Endothelial cell of umbilical vein (primary cell): ENCODE measurements around the gene OLA1. TPM values are rescaled to one million over a fixed set of nuclear protein-coding genes. Genes with fewer than 3 reads are reported as not detected.

Source experiments
- BruUV-seq: library from RNA; stranded (reverse); fragments of 400-500 nt; replicated peaks from 2 replicates; lab custom pipeline; 2021; lab: Mats Ljungman, UMichigan
- CTCF ChIA-PET: fragments of 300-600, 350-600 bp; sonication (Branson Sonifier 250); formaldehyde crosslinking; loops from one replicate; lab custom pipeline; 2021; ENCODE audit warnings: antibody characterized with exemption, inconsistent platforms; lab: Charles Lee
- POLR2A ChIA-PET: fragments of 300-600, 350-600 bp; sonication (Branson Sonifier 250); formaldehyde crosslinking; loops from one replicate; lab custom pipeline; 2021; ENCODE audit warnings: antibody characterized with exemption, inconsistent platforms; lab: Charles Lee
- DNase-seq: peaks from one replicate; pipeline ENCODE4 v3.0.0-alpha.2; 2011; ENCODE audit warnings: low read depth, low spot score
- FAIRE-seq: peaks from 2 replicates; lab custom pipeline; 2011; peaks lifted over from hg19 to GRCh38; lab: Jason Lieb, UNC
- H2AFZ ChIP-seq: 2 replicates; pipeline ENCODE4 v1.6.0; 2012; ENCODE audit warnings: low read depth, low read length, control low read depth, inconsistent platforms
- H3K27ac ChIP-seq: 2 replicates; pipeline ENCODE4 v1.5.1; 2011; ENCODE audit warnings: low read depth, mild to moderate bottlenecking, control low read depth, low read length, moderate library complexity; ENCODE audit not compliant: insufficient read depth
- H3K27me3 ChIP-seq, 2 experiments: 2 replicates each; pipeline versions ENCODE4 v1.6.0 to v1.6.1; 2011; ENCODE audit warnings: low read length in 2 of 2, mixed read lengths in 1 of 2; ENCODE audit not compliant: control insufficient read depth in 2 of 2, insufficient read depth in 2 of 2
- H3K36me3 ChIP-seq, 2 experiments: 2 replicates in 1 of 2; 3 replicates in 1 of 2; pipeline ENCODE4 v1.5.1; 2011; ENCODE audit warnings: low read length in 2 of 2, mild to moderate bottlenecking in 1 of 2, moderate library complexity in 1 of 2; ENCODE audit not compliant: control insufficient read depth in 2 of 2, insufficient read depth in 2 of 2; ENCODE audit errors: extremely low read depth in 1 of 2
- H3K4me1 ChIP-seq: 3 replicates; pipeline ENCODE4 v1.5.1; 2011; ENCODE audit warnings: mild to moderate bottlenecking, low read length; ENCODE audit not compliant: control insufficient read depth, insufficient read depth; ENCODE audit errors: extremely low read depth
- H3K4me2 ChIP-seq: 2 replicates; pipeline ENCODE4 v1.6.1; 2011; ENCODE audit warnings: low read length, control low read depth, mixed read lengths; ENCODE audit not compliant: insufficient read depth
- H3K4me3 ChIP-seq, 3 experiments: fragments of 200-600 bp in 1 of 3; sonication (generic), shearing (Covaris generic) in 1 of 3; replicated peaks in 1 of 3; 2 replicates each; pipeline ENCODE4 v1.5.1; 2011 to 2016; ENCODE audit warnings: control low read depth in 3 of 3, low read length in 3 of 3, mild to moderate bottlenecking in 2 of 3, inconsistent platforms in 1 of 3, low read depth in 1 of 3, moderate library complexity in 1 of 3; ENCODE audit not compliant: insufficient read depth in 1 of 3
- H3K79me2 ChIP-seq: 2 replicates; pipeline ENCODE4 v1.6.0; 2012; ENCODE audit warnings: low read length, inconsistent platforms; ENCODE audit not compliant: control insufficient read depth, insufficient read depth
- H3K9ac ChIP-seq: replicated peaks from 2 replicates; pipeline ENCODE3; 2011; ENCODE audit warnings: low read length, control low read depth; ENCODE audit not compliant: insufficient read depth; ENCODE audit errors: extremely low read depth
- H3K9me1 ChIP-seq: replicated peaks from 3 replicates; pipeline ENCODE4 v1.6.0; 2011; ENCODE audit warnings: mild to moderate bottlenecking, low read length; ENCODE audit not compliant: control insufficient read depth, insufficient read depth; ENCODE audit errors: extremely low read depth
- H3K9me3 ChIP-seq: replicated peaks from 2 replicates; pipeline ENCODE4 v1.5.1; 2012; ENCODE audit warnings: low read length, inconsistent platforms; ENCODE audit not compliant: control insufficient read depth, insufficient read depth
- H4K20me1 ChIP-seq: replicated peaks from 2 replicates; pipeline ENCODE3; 2011; ENCODE audit warnings: mild to moderate bottlenecking, low read length; ENCODE audit not compliant: control insufficient read depth, insufficient read depth; ENCODE audit errors: extremely low read depth
- EZH2 ChIP-seq: IDR thresholded peaks from 2 replicates; pipeline ENCODE4 v1.6.1; 2012; ENCODE audit warnings: borderline replicate concordance, low read depth, mild to moderate bottlenecking, moderate library complexity, low read length, inconsistent platforms; ENCODE audit not compliant: severe bottlenecking
- FOS ChIP-seq: IDR thresholded peaks from 2 replicates; pipeline ENCODE4 v1.6.1; 2011; ENCODE audit warnings: mild to moderate bottlenecking, low read length, moderate library complexity, borderline replicate concordance; ENCODE audit not compliant: insufficient read depth
- GATA2 ChIP-seq: IDR thresholded peaks from 2 replicates; pipeline ENCODE4 v1.7.0; 2011; ENCODE audit warnings: low read depth, mild to moderate bottlenecking, moderate library complexity, mixed read lengths, low read length; ENCODE audit not compliant: insufficient read length, insufficient read depth
- JUN ChIP-seq: IDR thresholded peaks from 2 replicates; pipeline ENCODE4 v1.6.1; 2011; ENCODE audit warnings: borderline replicate concordance, low read depth; ENCODE audit not compliant: insufficient read length, insufficient read depth
- MYC ChIP-seq: IDR thresholded peaks from one replicate; pipeline ENCODE4 v1.6.1; 2011; ENCODE audit warnings: mild to moderate bottlenecking, low read depth, low read length
- POLR2A ChIP-seq: IDR thresholded peaks from 2 replicates; pipeline ENCODE4 v1.6.1; 2012; ENCODE audit warnings: low read depth, mild to moderate bottlenecking, control low read depth, low read length
- POLR2AphosphoS5 ChIP-seq: IDR thresholded peaks from 2 replicates; pipeline ENCODE4 v1.6.1; 2012; ENCODE audit warnings: low read depth, mild to moderate bottlenecking, control low read depth, low read length, moderate library complexity; ENCODE audit not compliant: insufficient read depth
- dilution Hi-C: fragments of 300-500 bp; cut with MboI; formaldehyde crosslinking; loops from one replicate; pipeline ENCODE4 v1.15.0; 2019; ENCODE audit warnings: low sequenced_read_pairs; ENCODE audit not compliant: extremely low pct_ligation_motif_present
- intact Hi-C: fragments of 100-400 bp; cut with micrococcal nuclease; formaldehyde crosslinking; loops from one replicate; pipeline ENCODE4 v1.10.0; 2022
- polyA plus RNA-seq, 4 experiments: library from polyadenylated mRNA; depleted of rRNA in 3 of 4; stranded (reverse) in 3 of 4; unstranded in 1 of 4; fragments of >200 nt; gene quantifications; 2 replicates each; pipeline versions ENCODE4 v1.2.1 to v1.2.3, GENCODE V29; 2011 to 2012; ENCODE audit warnings: missing spikeins in 1 of 4
- total RNA-seq: library from RNA; stranded (reverse); gene quantifications from 2 replicates; pipeline ENCODE4 v1.2.3, GENCODE V29; 2021
- TF ChIP-seq, protein P1 (sequence below): IDR thresholded peaks from 2 replicates; pipeline ENCODE4 v1.6.1; 2011; ENCODE audit not compliant: insufficient read depth, insufficient read length
- TF ChIP-seq, protein P2 (sequence below), 2 donors: IDR thresholded peaks; 1 replicate in 1 of 2; 2 replicates in 1 of 2; pipeline ENCODE4 v1.5.1; 2011; ENCODE audit warnings: low read length in 2 of 2, mild to moderate bottlenecking in 2 of 2, moderate library complexity in 2 of 2, control low read depth in 1 of 2, inconsistent platforms in 1 of 2, low read depth in 1 of 2; ENCODE audit not compliant: insufficient read depth in 1 of 2; ENCODE audit errors: extremely low read depth in 1 of 2

The OLA1 gene
- total and polyA plus RNA-seq, 2 donors (not counting 3 experiments of a cell fraction or from before 2014, with no cell fraction given) = 30.6 to 93.9 TPM

DNA sequence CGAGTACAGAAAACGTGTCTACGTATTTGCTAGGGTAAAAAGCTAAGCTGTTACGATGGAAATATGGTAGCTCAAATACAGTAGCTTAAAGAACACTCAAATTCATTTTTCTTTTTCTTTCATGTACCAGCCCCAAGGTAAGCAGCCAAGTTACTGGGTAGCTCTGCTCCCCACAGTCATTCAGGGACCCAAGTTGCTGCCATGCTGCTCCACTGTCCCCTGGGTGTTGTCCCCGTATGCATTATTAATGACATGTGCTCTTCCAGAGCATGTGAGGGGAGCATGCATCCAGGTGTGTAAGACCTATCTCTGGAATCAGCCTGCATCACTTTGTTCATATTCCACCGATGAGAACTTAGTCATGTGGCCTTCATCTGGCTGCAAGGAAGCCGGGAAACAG lies 178.1 kb downstream of the OLA1 start:
- no peaks in the 10 kb centered on the region for H3K79me2 ChIP-seq
- no peak overlapping the region for H2AFZ ChIP-seq
- TF ChIP-seq POLR2A (no peak), GATA2 (no peak)
- no peaks in the 10 kb centered on the region for H3K4me1 ChIP-seq
- BruUV-seq = no TSS peak
- no peak for FAIRE-seq
- no peaks in the 10 kb centered on the region for H3K36me3 ChIP-seq
- ChIA-PET CTCF (interaction anchor here (1.0 to 1.1 kb wide), 2 partner anchors 10 to 11 kb away, joined by 3 read pairs; no protein-coding TSS in a partner anchor), POLR2A (no interaction called here)
- H3K9me3 ChIP-seq = no peaks in the 10 kb centered on the region
- no peak overlapping the region for H3K4me3 ChIP-seq
- no peak overlapping the region for H3K9ac ChIP-seq
- dilution Hi-C loops (no loop called here), intact Hi-C loops (no loop called here)
- no peak overlapping the region for H3K27ac ChIP-seq
- H3K27me3 ChIP-seq = no peaks in the 10 kb centered on the region
- H3K4me2 ChIP-seq = no peak overlapping the region
- H3K9me1 ChIP-seq = no peaks in the 10 kb centered on the region
- no peaks in the 10 kb centered on the region for H4K20me1 ChIP-seq
- no peak for DNase-seq

DNA sequence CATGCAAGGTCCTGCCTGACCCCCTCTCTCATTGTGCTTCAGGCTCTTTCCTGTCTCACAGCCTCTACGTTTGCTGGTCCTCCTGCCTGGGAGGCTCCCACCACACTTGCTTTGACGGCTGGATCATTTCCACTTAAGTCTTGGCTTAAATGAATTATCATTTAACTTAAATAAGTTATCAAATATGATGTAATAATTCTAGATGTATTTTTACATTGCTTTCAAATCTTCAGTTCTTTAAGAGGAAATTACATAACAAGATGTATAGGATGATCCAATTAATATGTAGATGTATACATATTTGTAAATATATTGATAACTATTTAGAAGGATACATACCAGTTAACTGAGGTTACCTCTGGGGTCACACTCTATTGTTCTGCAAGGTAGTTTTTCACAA lies 180.5 kb downstream of the OLA1 start:
- no peaks in the 10 kb centered on the region for H3K79me2 ChIP-seq
- H4K20me1 ChIP-seq = no peaks in the 10 kb centered on the region
- DNase-seq (no peak), FAIRE-seq (no peak)
- no TSS peak for BruUV-seq
- no peaks in the 10 kb centered on the region for H3K9me3 ChIP-seq
- no peak overlapping the region for H3K27ac ChIP-seq
- dilution Hi-C loops (no loop called here), intact Hi-C loops (no loop called here)
- no peaks in the 10 kb centered on the region for H3K27me3 ChIP-seq
- no peaks in the 10 kb centered on the region for H3K36me3 ChIP-seq
- no peak overlapping the region for H3K4me3 ChIP-seq
- POLR2A ChIA-PET = no interaction called here
- TF ChIP-seq GATA2 (no peak), FOS (no peak), POLR2AphosphoS5 (no peak), MYC (no peak), JUN (no peak), EZH2 (no peak), POLR2A (no peak)
- TF ChIP-seq, protein P1, sequence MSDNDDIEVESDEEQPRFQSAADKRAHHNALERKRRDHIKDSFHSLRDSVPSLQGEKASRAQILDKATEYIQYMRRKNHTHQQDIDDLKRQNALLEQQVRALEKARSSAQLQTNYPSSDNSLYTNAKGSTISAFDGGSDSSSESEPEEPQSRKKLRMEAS = no peak
- TF ChIP-seq, protein P2, sequence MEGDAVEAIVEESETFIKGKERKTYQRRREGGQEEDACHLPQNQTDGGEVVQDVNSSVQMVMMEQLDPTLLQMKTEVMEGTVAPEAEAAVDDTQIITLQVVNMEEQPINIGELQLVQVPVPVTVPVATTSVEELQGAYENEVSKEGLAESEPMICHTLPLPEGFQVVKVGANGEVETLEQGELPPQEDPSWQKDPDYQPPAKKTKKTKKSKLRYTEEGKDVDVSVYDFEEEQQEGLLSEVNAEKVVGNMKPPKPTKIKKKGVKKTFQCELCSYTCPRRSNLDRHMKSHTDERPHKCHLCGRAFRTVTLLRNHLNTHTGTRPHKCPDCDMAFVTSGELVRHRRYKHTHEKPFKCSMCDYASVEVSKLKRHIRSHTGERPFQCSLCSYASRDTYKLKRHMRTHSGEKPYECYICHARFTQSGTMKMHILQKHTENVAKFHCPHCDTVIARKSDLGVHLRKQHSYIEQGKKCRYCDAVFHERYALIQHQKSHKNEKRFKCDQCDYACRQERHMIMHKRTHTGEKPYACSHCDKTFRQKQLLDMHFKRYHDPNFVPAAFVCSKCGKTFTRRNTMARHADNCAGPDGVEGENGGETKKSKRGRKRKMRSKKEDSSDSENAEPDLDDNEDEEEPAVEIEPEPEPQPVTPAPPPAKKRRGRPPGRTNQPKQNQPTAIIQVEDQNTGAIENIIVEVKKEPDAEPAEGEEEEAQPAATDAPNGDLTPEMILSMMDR (IDR thresholded peaks at IDR 0.05; ENCODE audit: extremely low read depth in 1 of 2, insufficient read depth in 1 of 2, low read depth in 1 of 2, low read length in 2 of 2) = no peak
- H3K4me1 ChIP-seq = no peaks in the 10 kb centered on the region
- CTCF ChIA-PET = interaction anchor here (0.6 to 1.4 kb wide), 2 partner anchors 11 to 1095 kb away, joined by 3 to 6 read pairs; no protein-coding TSS in a partner anchor
- H3K9me1 ChIP-seq = no peaks in the 10 kb centered on the region
- no peak overlapping the region for H2AFZ ChIP-seq
- no peak overlapping the region for H3K4me2 ChIP-seq
- no peak overlapping the region for H3K9ac ChIP-seq
